Spleen (tissue), 11 donors: ENCODE measurements around the gene MACROD2. TPM values are rescaled to one million over a fixed set of nuclear protein-coding genes. Genes with fewer than 3 reads are reported as not detected.

Experiments used
- DNase-seq: peaks from one replicate; pipeline ENCODE4 v3.0.0-alpha.2; 2020
- H3K27ac ChIP-seq, 8 donors: fragments of 200-600 bp; sonication (generic) in 7 of 8; 1 replicate in 4 of 8; 2 replicates in 4 of 8; pipeline versions ENCODE4 v1.5.0 to v1.8.0; 2016 to 2021; ENCODE audit warnings: inconsistent platforms in 4 of 8, mild to moderate bottlenecking in 4 of 8, moderate library complexity in 1 of 8
- H3K27me3 ChIP-seq, 7 donors: fragments of 200-600 bp; sonication (generic) in 6 of 7; replicated peaks in 1 of 7; 1 replicate in 4 of 7; 2 replicates in 3 of 7; pipeline versions ENCODE4 v1.5.0 to v1.8.0; 2016 to 2021; ENCODE audit warnings: inconsistent platforms in 3 of 7, mild to moderate bottlenecking in 1 of 7
- H3K36me3 ChIP-seq, 6 donors: fragments of 200-600 bp; sonication (generic) in 5 of 6; 1 replicate in 4 of 6; 2 replicates in 2 of 6; pipeline versions ENCODE4 v1.5.0 to v1.8.0; 2016 to 2021; ENCODE audit warnings: inconsistent platforms in 2 of 6
- H3K4me1 ChIP-seq, 6 donors: fragments of 200-600 bp; sonication (generic) in 5 of 6; 1 replicate in 3 of 6; 2 replicates in 3 of 6; pipeline versions ENCODE4 v1.5.0 to v1.8.0; 2016 to 2021; ENCODE audit warnings: inconsistent platforms in 3 of 6
- H3K4me3 ChIP-seq, 8 donors: fragments of 200-600 bp; sonication (generic) in 7 of 8; 1 replicate in 4 of 8; 2 replicates in 4 of 8; pipeline versions ENCODE4 v1.5.0 to v1.8.0; 2016 to 2021; ENCODE audit warnings: inconsistent platforms in 4 of 8, mild to moderate bottlenecking in 4 of 8, moderate library complexity in 2 of 8
- H3K9me3 ChIP-seq, 8 donors: fragments of 200-600 bp; sonication (generic) in 7 of 8; 1 replicate in 4 of 8; 2 replicates in 4 of 8; pipeline versions ENCODE4 v1.5.0 to v1.8.0; 2016 to 2021; ENCODE audit warnings: inconsistent platforms in 4 of 8
- CTCF ChIP-seq, 11 experiments: fragments of 200-600 bp in 7 of 11; fragments of 450-650 bp in 4 of 11; sonication (generic) in 4 of 11; IDR thresholded peaks in 8 of 11; conservative IDR thresholded peaks in 3 of 11; 1 replicate in 7 of 11; 2 replicates in 4 of 11; pipeline versions ENCODE4 v1.4.0 to v1.8.0; 2016 to 2021; ENCODE audit warnings: antibody characterized with exemption in 11 of 11, inconsistent platforms in 4 of 11, mild to moderate bottlenecking in 1 of 11
- POLR2A ChIP-seq, 3 donors: fragments of 450-650 bp; IDR thresholded peaks; one replicate each; pipeline ENCODE4 v1.5.1; 2017; ENCODE audit warnings: antibody characterized with exemption in 3 of 3, mild to moderate bottlenecking in 1 of 3
- POLR2AphosphoS5 ChIP-seq, 3 donors: sonication (generic); formaldehyde crosslinking; IDR thresholded peaks; one replicate each; pipeline ENCODE4 v1.5.1; 2017; ENCODE audit warnings: antibody characterized with exemption in 3 of 3
- WGBS, 5 donors: extraction: QIAGEN DNeasy Blood & Tissue Kit in 3 of 5; methylation state at CpG; one replicate each; pipeline versions ENCODE4 v1.1.5 to v1.1.7; 2013 to 2018; 5-methylcytosine and 5-hydroxymethylcytosine counted together
- intact Hi-C: fragments of 100-400 bp; cut with DNase I; formaldehyde crosslinking; loops from one replicate; pipeline ENCODE4 v1.15.0; 2023; ENCODE audit warnings: low total_unique reads
- polyA plus RNA-seq, 3 donors: library from polyadenylated mRNA; stranded (reverse); fragments of 200-250 nt; gene quantifications; one replicate each; pipeline ENCODE4 v1.2.1, GENCODE V29; 2013
- total RNA-seq, 7 donors: library from RNA; depleted of rRNA in 3 of 7; stranded (reverse); fragments of >200 nt in 3 of 7; fragmentation: NEBNext Ultra II Directional in 4 of 7; extraction: Animal tissue kit (Norgen Biotek cat#: 25700) in 4 of 7; gene quantifications; one replicate each; pipeline versions ENCODE4 v1.1.0 to v1.2.1, GENCODE V29; 2016 to 2021
- donor health status: healthy with polysubstance abuse.
- donor health status: DM: no; HTN: no; CAD: no; lungs with moderate emphysema.
- donor health status: DM: no; HTN: no; CAD: no.
- donor health status: Bipolar disorder and iron deficiency.
- donor health status: healthy.
- donor health status: DM: no; HTN: no; CAD: no.
- donor health status: DM: yes; HTN: yes; CAD: no.

MACROD2 gene
- total and polyA plus RNA-seq, 10 donors: 1.5 to 4.7 (median 3.4) TPM

- Histone ChIP-seq H3K27me3 (no peaks in the 10 kb centered on the region), H3K9me3 (peaks cover 0 to 7% (median 0%) of the 10 kb centered on the region in 8 donors), H3K27ac (no peak overlapping the region), H3K36me3 (no peaks in the 10 kb centered on the region), H3K4me1 (no peaks in the 10 kb centered on the region), H3K4me3 (no peak overlapping the region)
- TF ChIP-seq POLR2AphosphoS5 (IDR thresholded peaks at IDR 0.05): no peak
- no peak for TF ChIP-seq CTCF (IDR thresholded peaks at IDR 0.05 in 8 of 11, conservative IDR thresholded peaks at IDR 0.05 in 3 of 11)
- no peak for TF ChIP-seq POLR2A (IDR thresholded peaks at IDR 0.05)
- 24 to 35% (median 32%) methylated on average over 3 of the region's 3 CpGs for WGBS, 5 donors
- intact Hi-C loops: no loop called here
- no peak for DNase-seq
These were observed 967.9 kb downstream of the MACROD2 start for GRCh38 chr20:14963262-14963663.

- intact Hi-C loops: no loop called here
- no peaks in the 10 kb centered on the region for H3K4me1 ChIP-seq
- 88 to 91% (median 90%) methylated on average over 3 of the region's 3 CpGs for WGBS, 5 donors
- TF ChIP-seq POLR2AphosphoS5 (IDR thresholded peaks at IDR 0.05) (no peak), CTCF (IDR thresholded peaks at IDR 0.05 in 8 of 11, conservative IDR thresholded peaks at IDR 0.05 in 3 of 11) (no peak), POLR2A (IDR thresholded peaks at IDR 0.05) (no peak)
- peaks cover 0 to 7% (median 0%) of the 10 kb centered on the region in 8 donors for H3K9me3 ChIP-seq
- no peaks in the 10 kb centered on the region for H3K36me3 ChIP-seq
- no peaks in the 10 kb centered on the region for H3K27me3 ChIP-seq
- no peak overlapping the region for H3K27ac ChIP-seq
- no peak for DNase-seq
- no peak overlapping the region for H3K4me3 ChIP-seq
These were observed 970.9 kb downstream of the MACROD2 start for GRCh38 chr20:14966203-14966602.

GRCh38 chr20:14966808-14967207, 971.5 kb downstream of the MACROD2 start:
- TF ChIP-seq CTCF (IDR thresholded peaks at IDR 0.05 in 8 of 11, conservative IDR thresholded peaks at IDR 0.05 in 3 of 11) (no peak), POLR2A (IDR thresholded peaks at IDR 0.05) (no peak), POLR2AphosphoS5 (IDR thresholded peaks at IDR 0.05) (no peak)
- intact Hi-C loops: no loop called here
- H3K27me3 ChIP-seq: no peaks in the 10 kb centered on the region
- no peak overlapping the region for H3K4me3 ChIP-seq
- no peak for DNase-seq
- no peaks in the 10 kb centered on the region for H3K4me1 ChIP-seq
- H3K36me3 ChIP-seq: no peaks in the 10 kb centered on the region
- peaks cover 0 to 7% (median 0%) of the 10 kb centered on the region in 8 donors for H3K9me3 ChIP-seq
- H3K27ac ChIP-seq: no peak overlapping the region

GRCh38 chr20:14972256-14972655, 976.9 kb downstream of the MACROD2 start:
- no peak overlapping the region for H3K27ac ChIP-seq
- no peak for DNase-seq
- intact Hi-C loops: no loop called here
- WGBS, 5 donors: 70 to 77% (median 71%) methylated on average over 1 of the region's 1 CpG
- no peaks in the 10 kb centered on the region for H3K36me3 ChIP-seq
- no peaks in the 10 kb centered on the region for H3K4me1 ChIP-seq
- H3K4me3 ChIP-seq: no peak overlapping the region
- no peaks in the 10 kb centered on the region for H3K27me3 ChIP-seq
- H3K9me3 ChIP-seq: peaks cover 0 to 4% (median 0%) of the 10 kb centered on the region in 8 donors
- TF ChIP-seq CTCF (IDR thresholded peaks at IDR 0.05 in 8 of 11, conservative IDR thresholded peaks at IDR 0.05 in 3 of 11): no peak
- no peak for TF ChIP-seq POLR2AphosphoS5 (IDR thresholded peaks at IDR 0.05)
- TF ChIP-seq POLR2A (IDR thresholded peaks at IDR 0.05): no peak
